B cell (primary cell): ENCODE measurements around the gene PIP4K2A.

ENCODE experiments used
- EZH2 ChIP-seq: IDR thresholded peaks from 2 replicates; pipeline ENCODE4 v1.6.1; 2012; ENCODE audit warnings: borderline replicate concordance, low read depth, mild to moderate bottlenecking, moderate library complexity, low read length; ENCODE audit not compliant: insufficient read depth, poor library complexity, severe bottlenecking
- TF ChIP-seq, protein P1 (sequence below): fragments of 200-600 bp; IDR thresholded peaks from one replicate; pipeline ENCODE4 v1.8.0; 2022; ENCODE audit warnings: antibody characterized with exemption, mild to moderate bottlenecking

DNA sequence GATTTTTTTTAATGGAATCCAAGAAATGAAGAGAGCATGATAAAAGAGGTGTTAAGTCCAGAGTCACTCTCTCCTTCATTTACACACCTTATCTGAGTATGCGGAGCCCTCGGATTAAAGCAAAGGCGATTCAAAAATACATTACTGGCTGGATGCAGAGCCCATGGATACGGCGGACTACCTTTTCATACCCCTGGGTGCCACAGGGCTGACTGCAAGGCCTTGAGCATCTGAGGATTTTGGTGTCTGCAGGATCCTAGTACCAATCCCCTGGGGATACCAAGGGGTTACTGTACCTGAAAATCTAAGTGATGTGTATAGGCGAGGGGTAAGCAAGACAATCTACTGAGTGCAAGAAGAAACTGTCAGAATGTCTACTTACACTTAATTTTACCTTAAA lies 20.5 kb downstream of the PIP4K2A start:
- TF ChIP-seq, protein P1, sequence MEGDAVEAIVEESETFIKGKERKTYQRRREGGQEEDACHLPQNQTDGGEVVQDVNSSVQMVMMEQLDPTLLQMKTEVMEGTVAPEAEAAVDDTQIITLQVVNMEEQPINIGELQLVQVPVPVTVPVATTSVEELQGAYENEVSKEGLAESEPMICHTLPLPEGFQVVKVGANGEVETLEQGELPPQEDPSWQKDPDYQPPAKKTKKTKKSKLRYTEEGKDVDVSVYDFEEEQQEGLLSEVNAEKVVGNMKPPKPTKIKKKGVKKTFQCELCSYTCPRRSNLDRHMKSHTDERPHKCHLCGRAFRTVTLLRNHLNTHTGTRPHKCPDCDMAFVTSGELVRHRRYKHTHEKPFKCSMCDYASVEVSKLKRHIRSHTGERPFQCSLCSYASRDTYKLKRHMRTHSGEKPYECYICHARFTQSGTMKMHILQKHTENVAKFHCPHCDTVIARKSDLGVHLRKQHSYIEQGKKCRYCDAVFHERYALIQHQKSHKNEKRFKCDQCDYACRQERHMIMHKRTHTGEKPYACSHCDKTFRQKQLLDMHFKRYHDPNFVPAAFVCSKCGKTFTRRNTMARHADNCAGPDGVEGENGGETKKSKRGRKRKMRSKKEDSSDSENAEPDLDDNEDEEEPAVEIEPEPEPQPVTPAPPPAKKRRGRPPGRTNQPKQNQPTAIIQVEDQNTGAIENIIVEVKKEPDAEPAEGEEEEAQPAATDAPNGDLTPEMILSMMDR, result no peak
- no peak for TF ChIP-seq EZH2
